ENCODE data around the gene ZNF281. TPM values are rescaled to one million over a fixed set of nuclear protein-coding genes. Genes with fewer than 3 reads are reported as not detected.

The ZNF281 gene
- total RNA-seq, 4 donors from 2014 or later = 2.5 to 8.6 (median 6.3) TPM

DNA sequence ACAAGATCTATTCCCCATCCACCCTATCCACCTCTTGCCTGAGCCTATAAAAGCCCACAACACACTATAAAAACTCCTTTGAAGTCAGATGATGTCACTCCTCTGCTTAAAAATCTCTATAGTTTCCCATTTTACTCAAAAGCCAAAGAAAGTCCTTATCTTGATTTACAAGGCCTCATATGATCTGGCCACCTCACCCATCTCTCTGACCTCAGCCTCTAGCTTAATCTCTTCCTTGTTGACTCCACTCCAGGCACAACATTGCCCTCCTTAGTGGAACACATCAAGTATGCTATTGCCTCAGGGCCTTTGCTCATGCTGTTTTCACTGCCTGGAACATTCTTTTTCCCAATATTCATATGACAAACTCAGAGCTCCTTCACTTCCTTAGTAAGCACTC is 33.3 kb downstream of the ZNF281 start:
- Histone ChIP-seq H3K4me1 (peaks cover 0 to 16% (median 0%) of the 10 kb centered on the region in 3 donors), H3K4me3 (no peak overlapping the region), H3K9me3 (no peaks in the 10 kb centered on the region), H3K27ac (no peak overlapping the region), H3K27me3 (no peaks in the 10 kb centered on the region), H3K36me3 (no peaks in the 10 kb centered on the region)
- TF ChIP-seq POLR2A (IDR thresholded peaks at IDR 0.05) = no peak
- no peak for TF ChIP-seq CTCF (IDR thresholded peaks at IDR 0.05)
- DNase-seq = no peak
- intact Hi-C loops (cut with DNase I) = no loop called here

- TF ChIP-seq CTCF (IDR thresholded peaks at IDR 0.05) (no peak), POLR2A (IDR thresholded peaks at IDR 0.05) (no peak)
- intact Hi-C loops (cut with DNase I) = no loop called here
- H3K4me1 ChIP-seq = peaks cover 0 to 16% (median 0%) of the 10 kb centered on the region in 3 donors
- no peaks in the 10 kb centered on the region for H3K27me3 ChIP-seq
- no peak overlapping the region for H3K27ac ChIP-seq
- DNase-seq = no peak
- H3K4me3 ChIP-seq = no peak overlapping the region
- WGBS, 2 donors = 79 to 80% methylated on average over 7 of the region's 7 CpGs
- no peaks in the 10 kb centered on the region for H3K36me3 ChIP-seq
- H3K9me3 ChIP-seq = no peaks in the 10 kb centered on the region
These were observed 35.1 kb downstream of the ZNF281 start for GRCh38 chr1:200374569-200375295.

- TF ChIP-seq CTCF (IDR thresholded peaks at IDR 0.05) (no peak), POLR2A (IDR thresholded peaks at IDR 0.05) (no peak)
- no peaks in the 10 kb centered on the region for H3K36me3 ChIP-seq
- WGBS, 2 donors = 51 to 66% methylated on average over 5 of the region's 5 CpGs
- H3K27me3 ChIP-seq = no peaks in the 10 kb centered on the region
- DNase-seq = no peak
- no peak overlapping the region for H3K27ac ChIP-seq
- no peak overlapping the region for H3K4me3 ChIP-seq
- intact Hi-C loops (cut with DNase I) = no loop called here
- H3K4me1 ChIP-seq = peaks cover 0 to 10% (median 0%) of the 10 kb centered on the region in 3 donors
- no peaks in the 10 kb centered on the region for H3K9me3 ChIP-seq
These were observed 36.0 kb downstream of the ZNF281 start for GRCh38 chr1:200373811-200374231.

- intact Hi-C loops (cut with DNase I) = no loop called here
- H3K4me3 ChIP-seq = no peak overlapping the region
- WGBS, 2 donors = 40 to 45% methylated on average over 2 of the region's 2 CpGs
- no peak for DNase-seq
- H3K4me1 ChIP-seq = peaks cover 0 to 10% (median 0%) of the 10 kb centered on the region in 3 donors
- no peaks in the 10 kb centered on the region for H3K36me3 ChIP-seq
- TF ChIP-seq CTCF (IDR thresholded peaks at IDR 0.05) = no peak
- TF ChIP-seq POLR2A (IDR thresholded peaks at IDR 0.05) = no peak
- H3K27ac ChIP-seq = no peak overlapping the region
- no peaks in the 10 kb centered on the region for H3K27me3 ChIP-seq
- H3K9me3 ChIP-seq = no peaks in the 10 kb centered on the region
These were observed 37.0 kb downstream of the ZNF281 start for GRCh38 chr1:200372885-200373181.

DNA sequence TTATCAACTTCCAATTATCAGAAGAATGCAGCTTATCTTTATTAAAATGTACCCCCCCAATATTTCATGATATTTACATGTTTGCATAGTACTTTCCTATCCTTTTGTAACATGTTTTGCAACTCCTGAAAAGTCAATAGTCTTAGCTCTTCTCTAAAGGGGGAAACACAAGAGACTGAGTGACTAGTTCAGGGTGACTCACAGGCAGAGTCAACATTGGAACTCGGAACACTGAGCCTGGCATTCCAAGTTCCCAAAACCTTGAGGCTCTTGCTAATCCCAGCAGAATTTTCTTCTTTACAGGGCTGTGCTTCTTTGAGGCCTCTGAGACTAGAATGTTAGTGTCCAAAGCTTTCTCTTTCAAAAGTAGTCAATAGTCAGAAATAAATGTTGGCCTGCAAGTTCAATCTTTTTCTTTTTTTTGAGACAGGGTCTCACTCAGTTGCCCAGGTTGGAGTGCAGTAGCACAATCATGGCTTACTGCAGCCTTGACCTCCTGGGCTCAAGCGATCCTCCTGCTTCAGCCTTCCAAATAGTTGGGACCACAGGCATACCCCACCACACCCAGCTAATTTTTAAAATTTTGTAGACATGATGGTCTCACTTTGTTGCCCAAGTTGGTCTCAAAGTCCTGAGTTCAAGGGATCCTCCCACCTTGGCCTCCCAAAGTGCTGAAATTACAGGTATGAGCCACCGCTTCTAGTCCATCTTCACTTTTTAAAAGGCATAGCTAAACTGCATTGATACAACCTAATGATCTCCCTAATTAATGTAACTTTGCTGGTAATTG is 37.5 kb downstream of the ZNF281 start:
- TF ChIP-seq POLR2A (IDR thresholded peaks at IDR 0.05) (no peak), CTCF (IDR thresholded peaks at IDR 0.05) (no peak)
- Histone ChIP-seq H3K36me3 (no peaks in the 10 kb centered on the region), H3K27me3 (no peaks in the 10 kb centered on the region), H3K4me1 (peaks cover 0 to 10% (median 0%) of the 10 kb centered on the region in 3 donors), H3K4me3 (no peak overlapping the region), H3K27ac (no peak overlapping the region), H3K9me3 (no peaks in the 10 kb centered on the region)
- no peak for DNase-seq
- 70 to 75% methylated on average over 3 of the region's 3 CpGs for WGBS, 2 donors
- intact Hi-C loops (cut with DNase I) = no loop called here

Data from esophagus squamous epithelium (tissue), 5 donors.